T-helper 17 cell (primary cell): Measurements from ENCODE around the gene PTGES3L. TPM values are rescaled to one million over a fixed set of nuclear protein-coding genes. Genes with fewer than 3 reads are reported as not detected.

Experiments used
- total RNA-seq, 4 donors: library from RNA in 2 of 4; stranded (reverse) in 2 of 4; gene quantifications; one replicate each; pipeline ENCODE4 v1.2.3 and lab custom pipeline; 2022 to 2026

Gene PTGES3L
- total RNA-seq, 2 donors from 2014 or later, result 2.3 TPM; not detected in 1

Other genes with a start within 250 kb of the PTGES3L start
- gene EZH1, start 235.0 kb downstream of the PTGES3L start, total RNA-seq, result 10 to 100 TPM; 72.6 to 77.0 TPM
- gene RAMP2, start 218.9 kb downstream of the PTGES3L start, total RNA-seq, result not detected
- 10 to 100 TPM; 20.5 to 27.4 TPM for gene VPS25, start 206.6 kb downstream of the PTGES3L start, total RNA-seq
- gene WNK4, start 199.5 kb downstream of the PTGES3L start, total RNA-seq, result under 1 TPM in 1 of 2 donors, not detected in 1; 0.31 TPM
- 10 to 100 TPM; 10.1 to 15.2 TPM for gene COA3, start 181.4 kb downstream of the PTGES3L start, total RNA-seq
- not detected for gene CNTD1, start 181.2 kb downstream of the PTGES3L start, total RNA-seq
- gene BECN1, start 155.8 kb downstream of the PTGES3L start, total RNA-seq, result 100 to 1,000 TPM; 125 to 158 TPM
- 10 to 100 TPM; 71.5 to 78.8 TPM for gene PSME3, start 146.7 kb downstream of the PTGES3L start, total RNA-seq
- gene AOC2, start 135.5 kb downstream of the PTGES3L start, total RNA-seq, result 1 to 10 TPM; 1.9 to 2.6 TPM
- gene AOC3, start 128.9 kb downstream of the PTGES3L start, total RNA-seq, result 1 to 10 TPM; 1.0 to 1.1 TPM
- gene G6PC1, start 79.3 kb downstream of the PTGES3L start, total RNA-seq, result not detected
- gene AARSD1, start 15.6 kb downstream of the PTGES3L start, total RNA-seq, result 10 to 100 TPM; 47.6 to 59.9 TPM
- gene RUNDC1, start 485 bp upstream of the PTGES3L start, total RNA-seq, result 10 to 100 TPM; 15.6 to 16.6 TPM
- gene RPL27, start 18.3 kb upstream of the PTGES3L start, total RNA-seq, result 1,000 to 10,000 TPM; 1,342 to 1,395 TPM
- gene IFI35, start 26.7 kb upstream of the PTGES3L start, total RNA-seq, result 10 to 100 TPM; 23.1 to 23.8 TPM
- 10 to 100 TPM; 26.0 to 29.3 TPM for gene VAT1, start 42.3 kb upstream of the PTGES3L start, total RNA-seq
- gene RND2, start 45.2 kb upstream of the PTGES3L start, total RNA-seq, result 1 to 10 TPM in 1 of 2 donors, under 1 TPM in 1; 0.12 to 1.1 TPM
- 1 to 10 TPM; 2.1 to 3.4 TPM for gene BRCA1, start 145.3 kb upstream of the PTGES3L start, total RNA-seq
- 10 to 100 TPM; 55.1 to 55.8 TPM for gene NBR1, start 191.1 kb upstream of the PTGES3L start, total RNA-seq
- gene TMEM106A, start 231.8 kb upstream of the PTGES3L start, total RNA-seq, result 10 to 100 TPM in 1 of 2 donors, 1 to 10 TPM in 1; 7.0 to 10.0 TPM
- gene CCDC200, start 248.5 kb upstream of the PTGES3L start, total RNA-seq, result under 1 TPM; 0.40 to 0.60 TPM